Ureter (tissue), 1 donor: ENCODE data around the gene RELT. TPM values are rescaled to one million over a fixed set of nuclear protein-coding genes. Genes with fewer than 3 reads are reported as not detected.

Experiments used
- DNase-seq: peaks from one replicate; pipeline ENCODE4 v3.0.0-alpha.2; 2020; ENCODE audit warnings: low spot score
- total RNA-seq: library from RNA; stranded (reverse); gene quantifications from one replicate; pipeline ENCODE4 v1.2.4, GENCODE V29; 2023
- donor health status: DM: yes; HTN: yes; CAD: no.

Gene RELT, protein sequence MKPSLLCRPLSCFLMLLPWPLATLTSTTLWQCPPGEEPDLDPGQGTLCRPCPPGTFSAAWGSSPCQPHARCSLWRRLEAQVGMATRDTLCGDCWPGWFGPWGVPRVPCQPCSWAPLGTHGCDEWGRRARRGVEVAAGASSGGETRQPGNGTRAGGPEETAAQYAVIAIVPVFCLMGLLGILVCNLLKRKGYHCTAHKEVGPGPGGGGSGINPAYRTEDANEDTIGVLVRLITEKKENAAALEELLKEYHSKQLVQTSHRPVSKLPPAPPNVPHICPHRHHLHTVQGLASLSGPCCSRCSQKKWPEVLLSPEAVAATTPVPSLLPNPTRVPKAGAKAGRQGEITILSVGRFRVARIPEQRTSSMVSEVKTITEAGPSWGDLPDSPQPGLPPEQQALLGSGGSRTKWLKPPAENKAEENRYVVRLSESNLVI
- total RNA-seq: 3.6 TPM

DNA sequence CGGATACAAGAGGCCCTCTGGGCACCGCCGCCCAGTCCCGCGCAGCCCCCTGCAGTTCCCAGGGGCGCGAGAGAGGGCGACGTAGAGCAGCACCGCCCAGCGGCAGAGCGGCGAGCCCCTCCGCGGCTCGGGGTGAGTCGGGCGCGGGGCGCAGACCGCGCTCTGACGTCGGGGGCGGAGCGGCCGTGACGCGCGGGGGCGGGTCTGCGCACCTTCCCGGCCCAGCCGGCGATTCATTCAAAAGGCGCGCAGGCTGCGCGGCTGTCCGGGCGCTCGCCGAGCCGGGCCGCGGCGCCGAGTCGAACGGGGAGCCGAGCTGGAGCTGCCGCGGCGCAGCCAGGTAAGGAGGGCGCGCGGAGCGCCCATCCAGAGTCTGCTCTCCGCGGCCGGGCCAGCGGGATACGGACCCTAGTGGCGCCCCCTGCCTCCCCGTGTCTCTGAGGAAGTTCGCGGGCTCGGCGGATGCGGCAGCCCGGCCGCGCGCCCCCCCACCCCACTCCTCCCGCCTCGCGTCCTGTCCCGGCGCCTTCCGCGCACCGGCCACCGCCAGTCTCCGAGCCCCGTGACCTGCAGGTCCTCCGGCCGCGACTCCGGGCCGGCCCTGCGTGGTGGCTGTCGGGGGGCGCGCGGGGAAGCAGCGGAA lies at the start of gene RELT:
Gene RELT (plus strand): TSS at position 240 of the 643 bp plus-strand sequence. CDS start 12,738 bp downstream, outside the sequence.
- DNase-seq: peak; percentile 88

DNA sequence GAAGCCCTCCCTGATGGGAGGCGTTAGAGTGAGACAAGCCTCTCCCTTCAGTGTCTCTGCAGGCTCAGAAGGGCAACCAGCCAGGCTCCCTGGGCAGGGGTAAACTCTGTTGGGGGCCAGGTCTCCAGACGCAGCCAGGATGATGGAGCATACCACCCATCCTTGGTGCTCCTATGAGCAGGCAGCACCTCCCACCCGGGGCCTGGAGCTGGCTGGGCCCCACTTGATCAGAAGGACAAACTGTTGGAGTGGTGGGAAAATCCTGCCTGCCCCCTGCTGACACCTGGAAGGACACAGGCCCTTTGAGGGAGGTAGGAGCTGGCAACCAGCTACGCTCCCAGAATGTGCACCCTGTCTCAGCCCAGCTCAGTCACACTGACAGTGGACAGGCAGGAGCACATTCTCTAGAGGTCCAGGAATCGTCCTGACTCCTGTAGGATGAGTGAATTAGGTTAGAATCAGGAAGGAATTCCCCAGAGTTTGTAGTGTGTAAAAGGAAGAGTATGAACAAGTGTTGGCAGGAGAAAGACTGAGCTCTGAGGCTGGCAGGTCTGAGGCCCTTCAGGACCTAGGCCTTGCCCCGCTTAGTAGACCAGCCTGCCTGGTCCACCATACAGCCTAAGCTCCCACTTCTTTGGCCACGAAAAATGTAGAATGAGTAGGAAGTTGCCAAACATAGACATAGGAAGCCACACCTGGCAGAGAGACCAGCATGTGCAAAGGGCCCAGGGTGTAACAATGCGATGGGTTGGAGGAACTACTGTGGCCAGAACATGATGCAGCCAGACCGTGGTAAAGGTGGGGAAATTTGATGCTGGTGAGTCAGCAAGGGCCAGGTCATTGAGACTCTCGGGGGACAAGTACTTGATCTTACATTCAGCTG lies 49.0 kb upstream of the RELT start:
- no peak for DNase-seq

DNA sequence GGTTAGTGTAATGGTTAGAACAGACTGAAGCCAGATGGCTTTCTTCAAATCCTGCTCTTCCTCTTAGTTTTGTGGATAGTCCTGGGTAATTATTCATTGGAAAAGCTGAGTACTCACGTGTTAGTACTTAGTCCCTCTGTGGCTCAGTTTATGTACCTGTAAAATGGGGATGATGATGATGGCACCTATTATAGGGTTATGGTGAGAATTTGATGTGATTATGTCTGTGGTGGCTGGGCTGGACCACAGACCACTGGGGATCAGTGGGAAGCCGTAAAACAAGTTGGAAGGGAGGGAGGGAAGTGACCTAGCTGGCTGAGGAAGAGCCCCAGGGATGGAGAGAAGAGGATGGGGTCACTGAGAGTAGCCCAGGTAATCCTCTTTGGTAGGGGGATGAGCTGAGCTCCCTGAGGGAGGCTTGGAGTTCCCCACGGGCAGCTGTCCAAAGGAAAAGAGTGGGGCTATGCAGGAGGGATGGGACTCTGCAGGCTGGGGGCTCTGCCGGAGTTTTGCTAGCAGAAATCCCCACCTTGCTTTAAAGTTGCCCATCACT lies 48.3 kb upstream of the RELT start:
- DNase-seq: no peak

DNA sequence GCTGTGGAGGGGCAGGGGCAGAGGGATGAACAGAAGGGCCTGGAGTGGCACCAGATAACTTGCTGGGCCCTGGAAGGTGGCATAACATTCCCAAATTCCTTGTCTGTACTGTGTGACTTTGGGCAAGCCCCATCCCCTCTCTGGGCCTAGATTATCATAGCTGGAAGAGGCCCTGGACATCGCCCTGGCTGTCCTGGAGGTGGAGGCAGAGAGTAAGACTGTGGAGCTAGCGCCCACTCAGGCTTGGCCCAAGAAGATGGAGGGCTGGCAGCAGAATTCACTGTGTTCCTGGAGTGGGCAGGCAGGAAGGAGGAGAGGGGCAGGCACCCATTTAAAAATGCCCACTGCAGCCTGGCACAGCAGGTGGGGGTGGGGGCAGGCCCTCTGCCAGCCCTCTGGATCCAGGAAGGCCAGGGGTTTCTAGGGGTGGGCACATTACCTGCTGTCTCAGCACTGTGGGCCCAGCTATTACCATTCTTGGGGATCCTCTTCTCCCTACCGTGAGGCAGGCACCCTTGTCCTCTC lies 45.6 kb upstream of the RELT start:
- no peak for DNase-seq

- no peak for DNase-seq
Observed at GRCh38 chr11:73331138-73331916, 44.9 kb upstream of the RELT start.

DNA sequence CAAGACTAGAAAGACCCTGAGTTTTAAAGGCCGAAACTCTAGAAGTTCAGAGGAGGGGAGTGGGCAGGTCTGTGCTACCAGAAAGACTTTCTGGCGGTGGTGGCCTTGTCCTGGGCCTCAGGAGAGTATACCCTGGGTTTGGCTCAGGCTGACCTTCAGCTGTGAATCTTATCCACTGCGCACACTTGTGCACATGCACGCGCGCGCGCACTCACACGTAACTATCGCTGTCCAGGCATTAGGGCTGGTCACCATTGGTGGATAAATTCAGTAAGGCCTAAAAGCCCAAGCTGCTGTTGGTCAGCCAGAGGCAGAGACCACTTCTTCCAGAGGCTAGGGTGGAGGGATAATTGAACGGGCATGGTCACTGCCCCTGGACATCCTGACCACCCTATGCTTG lies 43.0 kb upstream of the RELT start:
- no peak for DNase-seq

- DNase-seq: no peak
Observed at GRCh38 chr11:73333640-73334383, 42.4 kb upstream of the RELT start.

DNA sequence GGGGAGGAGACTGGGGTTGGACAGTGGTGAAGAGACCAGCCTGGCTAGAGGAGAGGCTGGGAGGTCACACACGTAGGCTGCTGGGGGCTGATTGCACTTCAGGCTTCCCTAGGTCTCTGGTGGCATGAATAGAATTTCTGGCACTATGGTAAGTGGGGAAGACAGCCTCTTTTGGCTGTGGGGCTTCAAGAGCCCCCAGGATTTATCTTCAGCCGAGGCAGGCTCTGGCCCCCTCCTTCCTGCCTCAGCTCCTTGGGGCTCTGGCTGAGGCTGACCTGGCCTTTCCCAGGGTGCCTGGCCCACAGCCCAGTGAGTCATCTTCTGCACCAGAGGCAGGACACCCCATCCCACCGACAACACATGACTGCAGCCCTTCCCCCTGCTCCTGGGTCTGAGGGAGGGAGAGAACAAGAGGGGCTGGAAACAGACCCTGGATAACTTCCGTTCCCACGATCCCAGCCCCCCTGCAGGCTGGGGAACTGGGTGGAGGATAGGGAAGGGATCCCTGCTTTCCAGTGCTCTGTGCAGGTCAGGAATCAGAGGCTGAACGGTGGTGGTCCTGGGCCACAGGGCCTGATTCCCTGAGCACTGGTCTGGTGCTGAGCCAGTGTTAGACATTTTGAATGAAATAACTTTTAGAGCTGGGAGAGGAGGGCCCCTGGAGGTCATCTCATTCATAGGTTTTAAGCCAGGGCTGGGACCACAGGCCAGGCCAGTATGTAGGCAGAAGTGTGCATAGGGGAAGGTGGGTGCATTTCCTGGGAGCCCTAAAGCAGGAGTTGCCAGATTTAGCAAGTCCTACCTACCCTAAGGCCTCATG lies 41.6 kb upstream of the RELT start:
- peak; percentile 79 for DNase-seq

DNA sequence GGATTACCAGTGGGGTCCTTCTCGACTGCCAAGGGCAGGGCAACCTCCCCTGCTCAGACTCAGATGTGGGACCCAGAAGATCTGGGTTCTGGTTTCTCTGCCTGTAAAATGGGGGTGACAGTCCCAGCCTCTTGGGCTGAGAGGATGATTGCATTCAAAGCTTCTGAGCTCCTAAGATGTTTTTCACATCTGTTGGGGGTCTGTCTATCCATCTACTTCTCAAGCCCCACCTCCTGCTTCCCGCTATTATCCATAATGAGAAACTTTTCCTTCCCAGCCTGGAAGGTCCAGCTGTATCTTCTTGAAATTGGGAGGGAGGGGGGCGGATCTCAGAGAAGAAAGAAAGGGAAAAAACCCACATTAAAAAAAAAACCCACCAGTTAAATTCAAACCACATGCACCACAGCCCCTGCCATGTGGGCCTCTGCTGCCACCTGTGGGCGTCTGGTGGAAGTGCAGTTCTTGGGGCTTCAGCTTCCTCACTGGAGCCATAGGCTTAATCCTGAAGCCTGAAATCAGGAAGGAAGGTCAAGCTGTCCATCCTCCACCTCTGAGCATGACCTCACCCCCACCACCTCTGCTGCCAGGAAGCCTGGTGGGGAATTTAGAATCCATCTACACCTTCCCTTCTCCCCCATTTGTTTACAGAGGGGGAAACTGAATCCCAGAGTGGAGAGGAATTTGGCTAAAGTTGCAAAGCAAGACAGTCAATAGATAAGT lies 40.8 kb upstream of the RELT start:
- peak; percentile 88 for DNase-seq

- no peak for DNase-seq
Observed at GRCh38 chr11:73337846-73338245, 38.4 kb upstream of the RELT start.

DNA sequence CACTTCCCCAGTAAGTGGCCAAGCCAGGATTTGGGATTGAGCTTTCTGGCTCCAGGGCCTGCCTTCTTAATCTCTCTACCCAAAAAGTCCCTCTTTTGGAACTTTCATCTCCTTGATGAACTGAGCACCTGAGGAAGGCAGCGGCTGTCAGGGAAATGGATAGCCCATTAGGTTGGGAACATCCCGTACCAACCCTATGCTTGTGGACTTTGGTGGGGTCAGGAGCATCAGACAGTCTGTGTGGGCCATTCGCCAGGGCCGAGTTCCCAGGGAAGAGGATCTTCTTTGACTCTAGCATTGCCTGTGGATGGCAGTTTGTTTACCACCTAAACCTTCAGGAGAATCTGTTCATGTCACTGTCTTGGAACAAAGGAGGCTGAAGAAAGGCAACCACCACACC lies 37.9 kb upstream of the RELT start:
- DNase-seq: no peak

DNA sequence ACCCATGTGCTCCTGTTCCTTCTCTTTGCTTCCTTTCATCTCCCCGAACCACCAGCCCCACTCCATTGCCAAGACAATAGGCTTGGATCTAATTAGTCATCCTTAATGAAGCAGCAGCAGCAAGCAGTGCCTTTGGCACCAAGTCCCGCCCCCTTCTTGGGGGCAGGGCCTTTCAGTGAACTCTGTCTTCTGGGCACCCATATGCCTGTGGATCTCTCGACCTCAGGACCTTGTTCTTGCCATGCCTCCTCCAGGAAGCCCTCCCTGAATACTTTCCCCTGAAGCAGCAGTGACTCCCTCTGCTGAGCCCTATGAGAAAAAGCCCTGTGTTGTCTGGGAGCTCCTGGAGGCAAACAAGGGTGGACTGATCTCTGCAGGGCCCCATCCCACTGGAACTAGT lies 36.0 kb upstream of the RELT start:
- no peak for DNase-seq

- DNase-seq: no peak
Observed at GRCh38 chr11:73342633-73343032, 33.6 kb upstream of the RELT start.

GRCh38 chr11:73343076-73343873 lies 32.9 kb upstream of the RELT start:
- DNase-seq: no peak

DNA sequence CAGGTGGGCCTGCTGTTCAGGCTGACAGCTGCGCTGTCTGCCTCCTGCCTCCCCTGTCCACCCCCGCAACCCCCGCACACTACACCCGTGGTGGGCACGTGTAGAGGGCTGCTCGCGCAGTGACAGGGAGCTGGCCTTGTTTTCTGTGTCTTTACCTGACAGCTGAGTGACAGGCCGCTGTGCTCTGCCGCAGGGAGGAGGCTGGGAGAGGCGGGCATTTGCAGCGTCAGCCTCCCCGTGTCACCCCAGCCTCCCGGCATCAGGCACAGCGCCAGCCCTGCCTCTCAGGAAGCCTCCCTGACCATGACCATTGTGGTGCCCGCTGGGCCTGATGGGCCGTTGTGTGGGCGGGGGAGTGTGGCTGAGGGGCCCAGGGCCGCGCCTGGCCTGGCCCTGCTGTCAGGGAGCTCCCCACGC lies 32.0 kb upstream of the RELT start:
- no peak for DNase-seq

DNA sequence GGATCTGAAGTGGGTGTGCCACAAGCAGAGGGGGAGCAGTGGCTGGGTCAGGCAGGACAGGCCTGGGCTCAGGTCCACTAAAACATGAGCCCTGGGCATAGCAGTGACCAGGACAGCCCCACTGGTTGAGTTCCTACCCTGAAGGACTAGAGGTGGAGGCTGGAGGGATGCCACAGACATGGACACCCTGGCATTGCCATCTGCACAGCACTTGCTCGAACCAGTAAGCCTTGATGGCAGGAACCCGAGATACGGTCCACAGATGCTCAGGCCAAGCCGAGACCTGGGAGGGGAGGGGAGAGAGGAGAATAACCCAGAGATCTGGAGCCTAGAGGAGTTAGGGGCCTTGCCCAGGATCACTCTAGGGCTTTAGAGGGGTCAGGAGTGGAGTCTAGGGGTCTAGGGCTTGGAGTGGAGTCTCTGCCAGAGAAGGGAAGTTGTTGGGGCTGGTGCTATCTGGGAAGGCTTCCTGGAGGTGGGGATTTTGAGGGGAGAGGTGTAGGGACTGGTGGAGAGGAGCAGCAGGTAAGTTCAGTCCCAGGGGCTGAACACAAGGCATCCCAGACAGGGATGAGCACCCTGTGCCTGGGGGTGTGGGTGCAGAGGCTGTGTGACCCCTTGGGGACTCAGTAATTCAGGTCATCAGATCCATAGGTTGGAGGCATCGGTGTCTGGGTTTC lies 30.6 kb upstream of the RELT start:
- no peak for DNase-seq
